Adipocyte (in vitro differentiated cells): ENCODE data around the gene TMX1.

ENCODE experiments used
- DNase-seq: peaks from one replicate; pipeline ENCODE4 v3.0.0-alpha.2; 2015; ENCODE audit warnings: low read depth
- H3K27me3 ChIP-seq: replicated peaks from 2 replicates; pipeline ENCODE4 v1.7.0; 2013; ENCODE audit warnings: mild to moderate bottlenecking, low read length, moderate library complexity; ENCODE audit not compliant: control insufficient read depth, insufficient read depth
- H3K36me3 ChIP-seq: 2 replicates; pipeline ENCODE4 v1.7.0; 2013; ENCODE audit warnings: low read length, mild to moderate bottlenecking, moderate library complexity; ENCODE audit not compliant: control insufficient read depth, insufficient read depth, severe bottlenecking
- H3K4me1 ChIP-seq: 2 replicates; pipeline ENCODE4 v1.7.0; 2013; ENCODE audit warnings: mild to moderate bottlenecking, low read length, moderate library complexity; ENCODE audit not compliant: control insufficient read depth, insufficient read depth
- H3K4me3 ChIP-seq: 2 replicates; pipeline ENCODE4 v1.7.0; 2013; ENCODE audit warnings: mild to moderate bottlenecking, low read length, moderate library complexity
- H3K9ac ChIP-seq: 2 replicates; pipeline ENCODE4 v1.7.0; 2013; ENCODE audit warnings: mild to moderate bottlenecking, low read length, moderate library complexity
- H3K9me3 ChIP-seq: 2 replicates; pipeline ENCODE4 v1.7.0; 2013; ENCODE audit warnings: mild to moderate bottlenecking, low read length, moderate library complexity; ENCODE audit not compliant: control insufficient read depth

TMX1 gene

GRCh38 chr14:51246032-51246431 lies 6.0 kb downstream of the TMX1 start:
- Histone ChIP-seq H3K27me3 (no peaks in the 10 kb centered on the region), H3K36me3 (peaks cover 51% of the 10 kb centered on the region), H3K4me3 (no peak overlapping the region), H3K4me1 (peaks cover 18% of the 10 kb centered on the region), H3K9me3 (no peaks in the 10 kb centered on the region), H3K9ac (no peak overlapping the region)
- DNase-seq, result no peak

GRCh38 chr14:51248016-51248987 lies 8.3 kb downstream of the TMX1 start:
- no peaks in the 10 kb centered on the region for H3K27me3 ChIP-seq
- H3K4me1 ChIP-seq, result no peaks in the 10 kb centered on the region
- H3K4me3 ChIP-seq, result no peak overlapping the region
- peaks cover 71% of the 10 kb centered on the region for H3K36me3 ChIP-seq
- H3K9ac ChIP-seq, result no peak overlapping the region
- DNase-seq, result no peak
- no peaks in the 10 kb centered on the region for H3K9me3 ChIP-seq

GRCh38 chr14:51251486-51251885 lies 11.4 kb downstream of the TMX1 start:
- H3K4me1 ChIP-seq, result no peaks in the 10 kb centered on the region
- no peaks in the 10 kb centered on the region for H3K27me3 ChIP-seq
- H3K36me3 ChIP-seq, result peaks cover 79% of the 10 kb centered on the region
- H3K4me3 ChIP-seq, result no peak overlapping the region
- no peaks in the 10 kb centered on the region for H3K9me3 ChIP-seq
- no peak overlapping the region for H3K9ac ChIP-seq
- DNase-seq, result no peak

GRCh38 chr14:51253880-51254279 lies 13.8 kb downstream of the TMX1 start:
- H3K4me3 ChIP-seq, result no peak overlapping the region
- peaks cover 80% of the 10 kb centered on the region for H3K36me3 ChIP-seq
- no peaks in the 10 kb centered on the region for H3K27me3 ChIP-seq
- no peaks in the 10 kb centered on the region for H3K9me3 ChIP-seq
- no peak overlapping the region for H3K9ac ChIP-seq
- DNase-seq, result no peak
- no peaks in the 10 kb centered on the region for H3K4me1 ChIP-seq

- Histone ChIP-seq H3K9ac (no peak overlapping the region), H3K27me3 (no peaks in the 10 kb centered on the region), H3K36me3 (peaks cover 42% of the 10 kb centered on the region), H3K9me3 (no peaks in the 10 kb centered on the region), H3K4me1 (no peaks in the 10 kb centered on the region), H3K4me3 (no peak overlapping the region)
- no peak for DNase-seq
Observed at GRCh38 chr14:51258280-51258679, 18.2 kb downstream of the TMX1 start.

GRCh38 chr14:51258788-51259187 lies 18.7 kb downstream of the TMX1 start:
- H3K4me3 ChIP-seq, result no peak overlapping the region
- no peak for DNase-seq
- H3K4me1 ChIP-seq, result no peaks in the 10 kb centered on the region
- H3K36me3 ChIP-seq, result peaks cover 41% of the 10 kb centered on the region
- H3K9ac ChIP-seq, result no peak overlapping the region
- no peaks in the 10 kb centered on the region for H3K27me3 ChIP-seq
- H3K9me3 ChIP-seq, result no peaks in the 10 kb centered on the region

GRCh38 chr14:51260225-51260624 lies 20.2 kb downstream of the TMX1 start:
- H3K9me3 ChIP-seq, result no peaks in the 10 kb centered on the region
- no peak overlapping the region for H3K9ac ChIP-seq
- DNase-seq, result no peak
- no peaks in the 10 kb centered on the region for H3K27me3 ChIP-seq
- no peak overlapping the region for H3K4me3 ChIP-seq
- no peaks in the 10 kb centered on the region for H3K4me1 ChIP-seq
- peaks cover 30% of the 10 kb centered on the region for H3K36me3 ChIP-seq

GRCh38 chr14:51261151-51261550 lies 21.1 kb downstream of the TMX1 start:
- DNase-seq, result no peak
- Histone ChIP-seq H3K4me3 (no peak overlapping the region), H3K36me3 (peaks cover 23% of the 10 kb centered on the region), H3K9ac (no peak overlapping the region), H3K9me3 (no peaks in the 10 kb centered on the region), H3K4me1 (no peaks in the 10 kb centered on the region), H3K27me3 (no peaks in the 10 kb centered on the region)

- no peaks in the 10 kb centered on the region for H3K9me3 ChIP-seq
Observed at GRCh38 chr14:51262868-51263267, 22.8 kb downstream of the TMX1 start.

GRCh38 chr14:51269634-51270033 lies 29.6 kb downstream of the TMX1 start:
- no peaks in the 10 kb centered on the region for H3K27me3 ChIP-seq
- DNase-seq, result no peak
- H3K9me3 ChIP-seq, result no peaks in the 10 kb centered on the region
- H3K4me3 ChIP-seq, result no peak overlapping the region
- no peaks in the 10 kb centered on the region for H3K36me3 ChIP-seq
- peaks cover 8% of the 10 kb centered on the region for H3K4me1 ChIP-seq
- no peak overlapping the region for H3K9ac ChIP-seq

More at GRCh38 chr14:51262868-51263267, 22.8 kb downstream of the TMX1 start:
- no peaks in the 10 kb centered on the region for H3K4me1 ChIP-seq
- no peak for DNase-seq
- H3K27me3 ChIP-seq, result no peaks in the 10 kb centered on the region
- no peak overlapping the region for H3K9ac ChIP-seq
- H3K36me3 ChIP-seq, result peaks cover 9% of the 10 kb centered on the region
- H3K4me3 ChIP-seq, result no peak overlapping the region

GRCh38 chr14:51276605-51277004 lies 36.6 kb downstream of the TMX1 start:
- Histone ChIP-seq H3K9ac (no peak overlapping the region), H3K27me3 (no peaks in the 10 kb centered on the region), H3K4me3 (no peak overlapping the region), H3K4me1 (peaks cover 31% of the 10 kb centered on the region), H3K36me3 (no peaks in the 10 kb centered on the region), H3K9me3 (no peaks in the 10 kb centered on the region)
- DNase-seq, result no peak
